HuH-7 (cell line): ENCODE data around the gene MN1.

Experiments
- DNase-seq: peaks from one replicate; pipeline ENCODE4 v3.0.0; 2011; ENCODE audit warnings: low spot score

The MN1 gene

GRCh38 chr22:27740202-27740748, 61.3 kb downstream of the MN1 start:
- DNase-seq: no peak

- no peak for DNase-seq
Measured at GRCh38 chr22:27737521-27737920, 64.0 kb downstream of the MN1 start.

- no peak for DNase-seq
Measured at GRCh38 chr22:27734066-27734465, 67.5 kb downstream of the MN1 start.

- DNase-seq: no peak
Measured at GRCh38 chr22:27732841-27733240, 68.7 kb downstream of the MN1 start.

- no peak for DNase-seq
Measured at GRCh38 chr22:27732391-27732790, 69.2 kb downstream of the MN1 start.

- no peak for DNase-seq
Measured at GRCh38 chr22:27731621-27732020, 69.9 kb downstream of the MN1 start.

GRCh38 chr22:27730641-27731433, 70.7 kb downstream of the MN1 start:
- no peak for DNase-seq

- no peak for DNase-seq
Measured at GRCh38 chr22:27729246-27729645, 72.3 kb downstream of the MN1 start.

GRCh38 chr22:27727673-27728451, 73.7 kb downstream of the MN1 start:
- DNase-seq: no peak

GRCh38 chr22:27726686-27727449, 74.7 kb downstream of the MN1 start:
- DNase-seq: no peak

GRCh38 chr22:27726331-27726685, 75.2 kb downstream of the MN1 start:
- DNase-seq: no peak

GRCh38 chr22:27725661-27726060, 75.9 kb downstream of the MN1 start:
- DNase-seq: no peak

GRCh38 chr22:27724709-27725108, 76.8 kb downstream of the MN1 start:
- DNase-seq: no peak

- DNase-seq: no peak
Measured at GRCh38 chr22:27724157-27724556, 77.4 kb downstream of the MN1 start.

GRCh38 chr22:27723708-27724107, 77.8 kb downstream of the MN1 start:
- no peak for DNase-seq

- DNase-seq: no peak
Measured at GRCh38 chr22:27723158-27723557, 78.4 kb downstream of the MN1 start.

- no peak for DNase-seq
Measured at GRCh38 chr22:27720860-27721259, 80.7 kb downstream of the MN1 start.

- DNase-seq: peak; percentile 33
Measured at GRCh38 chr22:27719535-27720227, 81.9 kb downstream of the MN1 start.

- DNase-seq: no peak
Measured at GRCh38 chr22:27719036-27719347, 82.6 kb downstream of the MN1 start.

GRCh38 chr22:27718186-27719035, 83.1 kb downstream of the MN1 start:
- DNase-seq: no peak

- DNase-seq: no peak
Measured at GRCh38 chr22:27717094-27717493, 84.5 kb downstream of the MN1 start.
